Muscle layer of colon (tissue), 2 donors: ENCODE data around the gene FLNA.
"Not testable (repeated sequence)": the region's sequence is repeated elsewhere in the genome, so short reads cannot be mapped to it uniquely, and the experiment has no call there.

Source experiments
- H3K27ac ChIP-seq: one replicate; pipeline ENCODE4 v1.7.0; 2013; ENCODE audit warnings: low read depth, mild to moderate bottlenecking, low read length, moderate library complexity
- H3K27me3 ChIP-seq, 2 donors: one replicate each; pipeline ENCODE4 v1.7.0; 2013; ENCODE audit warnings: low read length in 2 of 2, mild to moderate bottlenecking in 2 of 2; ENCODE audit not compliant: insufficient read depth in 2 of 2, control insufficient read depth in 1 of 2
- H3K36me3 ChIP-seq: one replicate; pipeline ENCODE4 v1.7.0; 2013; ENCODE audit warnings: mild to moderate bottlenecking, low read length; ENCODE audit not compliant: insufficient read depth
- H3K4me1 ChIP-seq: one replicate; pipeline ENCODE4 v1.7.0; 2013; ENCODE audit warnings: mild to moderate bottlenecking, low read length; ENCODE audit not compliant: insufficient read depth
- H3K4me3 ChIP-seq, 2 donors: one replicate each; pipeline ENCODE4 v1.7.0; 2013; ENCODE audit warnings: low read length in 2 of 2, low read depth in 1 of 2, mild to moderate bottlenecking in 1 of 2, moderate library complexity in 1 of 2
- H3K9ac ChIP-seq: one replicate; pipeline ENCODE4 v1.7.0; 2013; ENCODE audit warnings: low read length
- H3K9me3 ChIP-seq: one replicate; pipeline ENCODE4 v1.7.0; 2013; ENCODE audit warnings: mild to moderate bottlenecking, low read length
- donor health status: abdominal sarcoma.
- donor health status: Adenocarcinoma of cecum.

Gene FLNA

DNA sequence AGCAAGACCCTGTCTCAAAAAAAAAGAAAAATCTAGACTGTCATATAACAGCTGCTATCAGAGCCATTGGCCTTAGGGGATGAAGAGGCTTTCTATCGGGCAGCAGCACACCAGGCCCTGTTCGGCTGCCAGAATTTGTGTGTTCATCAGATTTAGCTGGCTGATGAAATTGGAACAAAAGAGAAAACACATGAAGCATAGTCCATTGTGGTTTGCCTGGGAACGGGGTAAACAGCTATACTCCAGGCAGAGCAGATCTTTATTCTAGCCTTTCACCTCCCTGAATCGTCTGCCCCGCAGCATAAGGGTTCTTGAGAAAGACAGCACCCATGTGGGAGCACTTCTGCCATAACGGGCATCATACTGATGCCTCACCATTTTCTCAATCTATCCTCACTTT lies 67.2 kb downstream of the FLNA start:
- H3K27ac ChIP-seq: no peak overlapping the region
- no peaks in the 10 kb centered on the region for H3K36me3 ChIP-seq
- no peak overlapping the region for H3K9ac ChIP-seq
- H3K9me3 ChIP-seq: no peaks in the 10 kb centered on the region
- H3K4me3 ChIP-seq: no peak overlapping the region
- no peaks in the 10 kb centered on the region for H3K4me1 ChIP-seq
- H3K27me3 ChIP-seq: peaks cover 0 to 8% of the 10 kb centered on the region in 2 donors

DNA sequence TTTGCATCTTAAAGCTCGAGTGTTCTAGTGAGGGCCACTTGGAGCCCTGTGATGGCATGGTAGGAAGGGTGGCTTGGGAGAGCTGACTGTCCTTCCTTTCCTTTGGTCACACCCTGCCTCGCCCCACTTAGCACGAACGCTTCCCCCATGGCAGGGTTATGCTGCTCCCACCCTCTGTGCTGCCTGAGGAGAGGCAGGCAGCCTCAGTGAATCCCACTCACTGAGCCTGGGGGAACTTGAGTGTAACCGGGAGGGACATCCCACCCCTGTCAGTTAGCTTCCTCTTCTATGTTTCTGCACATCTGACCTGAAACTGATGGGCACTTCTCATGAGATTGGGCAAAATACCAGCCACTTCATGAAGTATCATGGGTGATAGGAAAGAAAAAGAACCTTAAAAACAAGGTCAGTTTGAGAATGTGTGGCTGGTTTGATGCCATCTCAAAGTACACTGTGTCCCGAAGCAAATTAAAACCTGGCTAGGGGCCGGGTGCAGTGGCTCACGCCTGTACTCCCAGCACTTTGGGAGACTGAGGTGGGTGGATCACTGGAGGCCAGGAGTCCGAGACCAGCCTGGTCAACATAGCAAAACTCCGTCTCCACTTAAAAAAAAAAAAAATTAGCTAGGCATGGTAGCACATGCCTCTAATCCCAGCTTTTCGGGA lies 68.8 kb downstream of the FLNA start:
- H3K4me1 ChIP-seq: no peaks in the 10 kb centered on the region
- H3K9me3 ChIP-seq: no peaks in the 10 kb centered on the region
- no peak overlapping the region for H3K27ac ChIP-seq
- H3K4me3 ChIP-seq: no peak overlapping the region
- H3K27me3 ChIP-seq: peaks cover 0 to 8% of the 10 kb centered on the region in 2 donors
- H3K9ac ChIP-seq: no peak overlapping the region
- H3K36me3 ChIP-seq: no peaks in the 10 kb centered on the region

DNA sequence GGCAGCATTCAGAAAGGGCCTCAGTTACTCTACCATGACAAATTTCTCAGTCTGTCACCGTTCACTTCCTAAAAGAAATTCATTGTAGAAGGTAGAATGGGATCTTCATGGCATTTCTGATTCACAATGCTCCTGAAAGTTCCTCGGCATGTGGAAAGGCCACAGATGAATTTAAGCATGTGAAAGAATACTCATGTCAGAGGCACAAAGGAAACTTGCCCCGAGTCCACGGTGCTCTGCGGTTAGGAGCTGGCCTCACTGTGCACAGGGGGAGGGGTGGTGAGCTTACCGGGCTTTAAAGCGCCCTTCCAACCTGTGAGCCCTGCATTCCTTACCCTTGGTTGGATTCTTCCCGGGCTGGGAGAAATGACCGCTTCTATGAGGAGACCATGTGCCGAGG lies 69.6 kb downstream of the FLNA start:
- H3K27me3 ChIP-seq: peaks cover 0 to 8% of the 10 kb centered on the region in 2 donors
- no peak overlapping the region for H3K27ac ChIP-seq
- no peak overlapping the region for H3K9ac ChIP-seq
- no peaks in the 10 kb centered on the region for H3K9me3 ChIP-seq
- no peak overlapping the region for H3K4me3 ChIP-seq
- H3K4me1 ChIP-seq: no peaks in the 10 kb centered on the region
- no peaks in the 10 kb centered on the region for H3K36me3 ChIP-seq

DNA sequence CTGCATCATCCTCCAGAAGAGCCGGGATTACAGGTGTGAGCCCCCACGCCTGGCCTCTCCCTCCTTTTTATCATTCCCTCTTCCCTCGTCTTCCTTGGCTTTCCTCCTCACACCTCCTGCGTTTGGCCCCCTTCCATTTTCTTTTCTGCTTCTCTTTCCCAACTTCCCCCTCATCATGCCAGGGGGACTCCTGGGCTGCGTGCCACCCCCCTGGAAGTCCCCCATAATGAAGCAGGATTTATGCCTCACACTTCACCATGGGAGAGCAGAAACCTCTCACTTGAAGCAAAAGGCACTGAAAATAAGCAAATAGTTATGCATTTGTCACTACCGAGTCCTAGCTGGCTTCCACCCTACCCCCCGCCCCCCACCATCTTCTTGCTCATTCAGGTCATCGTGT lies 71.0 kb downstream of the FLNA start:
- no peak overlapping the region for H3K27ac ChIP-seq
- H3K36me3 ChIP-seq: no peaks in the 10 kb centered on the region
- H3K27me3 ChIP-seq: peaks cover 0 to 8% of the 10 kb centered on the region in 2 donors
- no peak overlapping the region for H3K9ac ChIP-seq
- H3K4me1 ChIP-seq: no peaks in the 10 kb centered on the region
- H3K9me3 ChIP-seq: no peaks in the 10 kb centered on the region
- H3K4me3 ChIP-seq: no peak overlapping the region

DNA sequence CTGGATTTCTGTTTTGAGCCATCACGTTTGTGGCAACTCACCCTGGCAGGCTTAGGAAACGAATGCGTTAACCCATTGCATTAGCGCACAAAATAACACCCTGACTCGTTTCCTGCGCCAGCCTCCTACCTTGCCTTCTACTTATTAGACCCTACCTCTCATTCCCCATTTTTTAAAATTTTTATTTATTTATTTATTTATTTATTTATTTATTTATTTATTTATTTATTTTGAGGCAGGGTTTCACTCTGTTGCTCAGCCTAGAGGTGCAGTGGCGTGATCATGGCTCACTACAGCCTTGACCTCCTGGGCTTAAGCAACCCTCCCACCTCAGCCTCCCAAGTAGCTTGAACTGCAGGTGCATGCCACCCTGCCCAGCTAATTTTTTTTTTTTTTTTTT lies 71.4 kb downstream of the FLNA start:
- not testable (repeated sequence) for H3K36me3 ChIP-seq, H3K9ac ChIP-seq, H3K4me3 ChIP-seq, H3K4me1 ChIP-seq, H3K27me3 ChIP-seq, H3K9me3 ChIP-seq, H3K27ac ChIP-seq

DNA sequence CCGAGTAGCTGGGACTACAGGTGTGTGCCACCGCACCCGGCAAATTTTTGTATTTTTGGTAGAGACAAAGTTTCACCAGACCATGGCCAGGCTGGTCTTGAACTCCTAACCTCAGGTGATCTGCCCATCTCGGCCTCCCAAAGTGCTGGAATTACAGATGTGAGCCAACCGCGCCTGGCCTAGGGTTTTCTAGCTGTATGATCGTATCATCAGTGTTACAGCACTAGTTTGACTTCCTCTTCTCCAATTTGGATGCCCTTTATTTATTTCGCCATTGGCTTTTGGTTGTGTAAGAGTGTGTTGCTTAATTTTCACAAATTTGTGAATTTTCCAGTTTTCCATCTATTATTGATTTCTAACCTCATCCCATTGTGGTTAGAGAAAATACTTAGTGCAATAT lies 73.6 kb downstream of the FLNA start:
- no peak overlapping the region for H3K9ac ChIP-seq
- H3K27me3 ChIP-seq: peaks cover 0 to 4% of the 10 kb centered on the region in 2 donors
- H3K4me1 ChIP-seq: no peaks in the 10 kb centered on the region
- H3K4me3 ChIP-seq: no peak overlapping the region
- H3K9me3 ChIP-seq: no peaks in the 10 kb centered on the region
- no peak overlapping the region for H3K27ac ChIP-seq
- no peaks in the 10 kb centered on the region for H3K36me3 ChIP-seq
